ENCODE data around the gene KRTAP19-8.
A peak's percentile ranks its signal among the peaks of the same experiment; 100 is the strongest.

The KRTAP19-8 gene

DNA sequence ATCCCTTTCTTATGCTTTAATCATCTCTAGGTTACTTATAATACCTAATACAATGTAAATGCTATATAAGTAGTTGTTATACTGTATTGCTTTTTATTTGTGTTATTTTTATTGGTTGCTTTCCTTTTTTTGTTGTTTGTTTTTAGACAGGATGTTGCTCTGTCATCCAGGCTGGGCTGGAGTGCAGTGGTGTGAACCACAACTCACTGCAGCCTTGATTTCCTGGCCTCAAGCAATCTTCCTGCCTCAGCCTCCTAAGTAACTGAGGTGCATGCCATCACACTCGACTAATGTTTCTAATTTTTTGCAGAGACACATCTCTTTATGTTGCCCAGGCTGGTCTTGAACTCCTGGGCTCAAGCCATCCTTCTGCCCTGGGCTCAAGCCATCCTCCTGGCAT, 26.9 kb downstream of the KRTAP19-8 start:
- DNase-seq, result no peak

DNA sequence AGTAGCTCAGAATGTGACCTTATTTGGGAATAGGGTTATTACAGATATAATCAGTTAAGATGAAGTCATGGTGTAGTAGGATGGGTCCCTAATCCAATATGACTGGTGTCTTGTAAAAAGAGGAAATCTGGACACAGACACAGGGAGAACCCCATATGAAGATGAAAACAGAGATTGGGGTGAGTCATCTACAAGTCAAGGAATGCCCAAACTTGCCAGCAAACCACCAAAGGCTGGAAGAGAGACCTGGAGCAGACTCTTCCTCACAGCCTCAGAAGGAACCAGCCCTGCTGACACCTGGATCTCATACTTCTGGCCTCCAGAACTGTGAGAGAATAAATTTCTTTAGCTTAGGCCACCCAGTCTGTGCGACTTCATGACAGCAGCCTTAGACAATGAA, 29.9 kb downstream of the KRTAP19-8 start:
- no peak for DNase-seq

DNA sequence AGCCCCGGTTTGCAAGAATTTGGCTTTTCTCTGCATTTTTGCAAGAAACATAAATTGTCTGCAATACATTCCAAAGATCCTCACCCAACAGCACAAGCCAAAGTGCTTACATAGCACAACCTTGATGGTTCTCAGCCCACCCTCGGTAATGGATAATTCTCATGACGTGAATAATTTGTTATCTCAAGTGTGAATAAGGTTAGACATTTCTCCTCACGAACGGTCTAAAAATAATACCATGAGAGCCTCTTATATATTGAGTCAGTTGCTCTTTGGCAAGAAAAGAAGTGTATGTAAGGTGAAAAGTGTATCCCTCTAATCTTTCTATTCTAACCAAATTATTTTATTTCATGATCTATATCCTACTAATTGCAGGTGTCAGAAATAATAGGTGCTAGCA, 33.3 kb downstream of the KRTAP19-8 start:
- no peak for DNase-seq

DNA sequence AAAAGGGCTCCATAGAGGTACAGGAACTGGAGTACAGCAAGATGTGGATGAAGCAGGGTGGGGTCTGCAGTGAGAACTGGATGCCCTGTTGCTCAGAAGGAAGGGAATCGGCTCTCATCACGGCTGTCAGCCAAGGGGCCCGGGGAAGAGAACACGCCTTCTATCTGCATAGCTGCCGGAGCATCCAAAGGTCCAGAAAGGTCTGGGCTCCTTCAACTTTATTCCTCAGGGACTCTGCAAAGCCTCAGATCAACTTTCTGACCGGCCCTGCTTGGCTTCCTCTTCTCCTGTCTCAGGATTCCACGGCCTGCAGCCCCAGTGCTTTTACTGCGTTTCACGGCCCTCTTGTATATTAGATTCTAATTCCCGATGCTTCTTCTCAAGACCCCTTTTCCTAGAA, 34.8 kb downstream of the KRTAP19-8 start:
- no peak for DNase-seq

DNA sequence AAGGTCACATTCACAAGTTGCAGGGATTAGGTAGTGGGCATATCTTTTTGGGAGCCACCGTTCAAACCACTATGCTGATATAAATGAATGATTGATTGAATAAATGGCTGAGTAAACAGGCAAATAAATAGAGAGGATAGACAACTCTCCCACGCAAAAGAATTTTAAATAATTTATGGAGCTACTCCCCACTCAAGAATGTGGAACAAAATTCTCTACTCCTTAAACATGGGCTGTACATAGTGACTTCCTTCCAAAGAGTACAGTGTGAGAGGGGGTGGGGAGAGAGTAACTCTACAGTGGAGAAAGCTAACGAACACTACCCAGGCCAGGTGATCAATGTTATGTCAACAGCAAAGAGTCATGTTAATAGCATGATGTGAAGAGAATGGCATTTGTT, 40.7 kb downstream of the KRTAP19-8 start:
- no peak for DNase-seq

DNA sequence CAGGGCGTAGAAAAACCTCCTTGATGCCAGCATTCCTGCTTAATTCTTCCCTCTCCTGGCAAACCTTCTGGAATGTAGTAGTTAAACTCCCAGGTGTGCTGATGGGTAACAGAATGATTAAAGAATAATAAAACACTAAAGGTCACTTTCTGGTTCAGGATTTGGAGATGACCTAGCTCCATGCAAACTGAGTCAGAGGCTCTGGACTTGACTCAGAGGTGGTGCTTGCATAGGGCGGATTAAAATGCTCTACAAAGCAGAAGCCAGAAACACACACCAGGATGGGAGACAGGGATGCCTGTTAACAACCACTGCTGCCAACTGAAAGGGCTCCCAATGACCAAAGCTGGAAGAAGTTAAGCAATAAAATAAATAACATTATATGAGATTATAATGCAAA, 41.5 kb downstream of the KRTAP19-8 start:
- DNase-seq, result no peak

DNA sequence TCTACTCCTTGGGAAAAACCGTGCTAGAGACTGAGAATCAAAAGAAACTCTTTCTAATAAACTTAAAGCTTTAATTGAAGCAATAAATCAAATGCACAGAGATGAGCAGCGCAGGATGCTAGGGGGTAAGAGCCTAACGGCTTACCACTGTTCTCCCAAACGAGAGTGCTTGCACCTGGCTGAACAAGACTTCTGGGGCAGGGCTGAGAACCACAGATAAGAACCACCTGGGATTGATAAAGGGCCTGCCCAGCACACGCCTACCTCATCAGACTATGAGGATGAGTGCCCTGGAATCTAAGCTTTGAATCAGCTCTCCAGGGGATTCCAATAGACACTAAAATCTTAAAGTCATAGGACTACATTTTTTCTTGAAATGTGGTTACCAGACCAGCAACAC, 43.3 kb downstream of the KRTAP19-8 start:
- DNase-seq, result no peak

DNA sequence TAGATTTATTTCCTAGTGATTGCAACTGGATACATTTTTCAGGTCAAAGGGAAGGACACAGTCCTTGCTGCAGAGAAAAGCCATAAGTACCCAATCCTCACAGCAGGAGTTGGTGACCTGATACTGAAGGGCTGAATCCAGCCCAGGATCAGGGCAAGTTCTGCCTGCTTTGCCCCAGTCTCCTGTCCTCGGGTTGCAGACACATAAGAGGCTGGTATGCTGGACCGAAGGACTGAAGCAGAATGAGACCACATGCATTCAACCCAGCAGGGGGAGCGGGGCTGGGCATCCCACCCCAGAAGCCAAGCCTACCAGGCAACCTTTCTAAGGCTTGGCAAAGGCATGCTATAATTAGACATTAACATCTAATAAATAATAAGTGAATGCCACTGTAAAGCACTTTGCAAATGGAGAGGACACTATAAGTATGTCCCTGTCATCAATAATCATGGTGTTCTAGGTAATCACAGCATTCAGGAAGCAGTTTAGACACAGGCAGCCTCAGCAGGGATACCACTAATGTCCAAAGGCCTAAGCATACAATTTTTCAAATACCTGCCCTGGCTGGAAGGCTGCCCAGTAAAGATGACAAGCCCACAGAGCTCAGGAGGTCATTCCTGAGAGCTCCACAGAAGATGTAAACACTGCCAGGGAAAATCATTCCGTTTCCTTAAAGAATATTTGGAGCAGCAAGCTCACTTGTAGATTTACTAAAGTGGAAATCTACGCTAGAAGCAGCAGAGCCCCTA, 47.6 kb downstream of the KRTAP19-8 start:
- no peak for DNase-seq

DNA sequence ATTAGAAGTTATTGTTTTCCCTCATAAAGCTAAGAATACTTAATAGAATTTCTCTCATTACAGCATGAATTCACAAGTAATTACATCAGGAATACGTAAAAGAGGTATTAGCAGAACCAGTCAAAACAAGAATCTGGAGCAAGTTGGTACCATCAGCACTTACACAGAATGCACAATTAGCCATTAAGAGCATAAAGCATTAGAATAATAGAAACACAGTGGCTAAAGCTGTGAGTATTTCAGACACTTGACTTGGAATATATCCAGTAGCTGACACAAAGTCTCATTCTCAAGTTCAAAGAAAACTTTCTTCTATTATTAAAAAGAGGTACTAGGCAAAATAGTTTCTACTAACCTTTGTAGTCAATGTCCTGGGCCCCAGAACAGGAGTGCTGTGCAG, 49.6 kb downstream of the KRTAP19-8 start:
- peak in 1 of 2 donors; percentile 7 for DNase-seq
